ENCODE data around the gene GLDN.

- TF ChIP-seq CTCF (conservative IDR thresholded peaks at IDR 0.05; ENCODE audit: low read depth in 2 of 2) (no peak), POLR2AphosphoS5 (IDR thresholded peaks at IDR 0.05; ENCODE audit: low read depth) (no peak), CREB1 (CRISPR knock-in tag; IDR thresholded peaks at IDR 0.05; ENCODE audit: low read depth) (no peak), REST (IDR thresholded peaks at IDR 0.05; ENCODE audit: unreplicated experiment) (no peak), EZH2phosphoT487 (IDR thresholded peaks at IDR 0.05; ENCODE audit: unreplicated experiment) (no peak)
Observed at GRCh38 chr15:51315726-51316125, 25.7 kb upstream of the GLDN start.

All from GM23338 (cell line).